Measurements from ENCODE around the gene SPSB2.
A peak's percentile ranks its signal among the peaks of the same experiment; 100 is the strongest.
"Not testable (repeated sequence)": the region's sequence is repeated elsewhere in the genome, so short reads cannot be mapped to it uniquely, and the experiment has no call there.

SPSB2 gene

GRCh38 chr12:6870304-6870703, 2.8 kb downstream of the SPSB2 start:
- not testable (repeated sequence) for DNase-seq (ENCODE audit: low read depth in 2 of 2)

- peak; percentile 60 to 79 for DNase-seq (ENCODE audit: low read depth in 2 of 2)
These were observed 3.8 kb downstream of the SPSB2 start for GRCh38 chr12:6869049-6870021.

- DNase-seq (ENCODE audit: low read depth in 2 of 2), result no peak
These were observed 4.7 kb downstream of the SPSB2 start for GRCh38 chr12:6868211-6869048.

- peak; percentile 66 to 73 for DNase-seq (ENCODE audit: low read depth in 2 of 2)
These were observed 5.5 kb downstream of the SPSB2 start, which contains the start of gene TPI1 for GRCh38 chr12:6867413-6868210. Gene TPI1 (plus strand): TSS chr12:6867531. CDS start chr12:6867567, 36 bp downstream.

GRCh38 chr12:6866920-6867412, 6.1 kb downstream of the SPSB2 start:
- no peak for DNase-seq (ENCODE audit: low read depth in 2 of 2)

GRCh38 chr12:6866163-6866919, 6.8 kb downstream of the SPSB2 start:
- no peak for DNase-seq (ENCODE audit: low read depth in 2 of 2)

- not testable (repeated sequence) for DNase-seq (ENCODE audit: low read depth in 2 of 2)
These were observed 7.8 kb downstream of the SPSB2 start for GRCh38 chr12:6865307-6865706.

- no peak for DNase-seq (ENCODE audit: low read depth in 2 of 2)
These were observed 9.3 kb downstream of the SPSB2 start for GRCh38 chr12:6863586-6864321.

- DNase-seq (ENCODE audit: low read depth in 2 of 2), result no peak
These were observed 10.1 kb downstream of the SPSB2 start for GRCh38 chr12:6863033-6863432.

- no peak for DNase-seq (ENCODE audit: low read depth in 2 of 2)
These were observed 11.7 kb downstream of the SPSB2 start for GRCh38 chr12:6861391-6861790.

- no peak for DNase-seq (ENCODE audit: low read depth in 2 of 2)
These were observed 12.2 kb downstream of the SPSB2 start for GRCh38 chr12:6860942-6861341.

GRCh38 chr12:6860116-6860515, 13.0 kb downstream of the SPSB2 start:
- DNase-seq (ENCODE audit: low read depth in 2 of 2), result no peak

- DNase-seq (ENCODE audit: low read depth in 2 of 2), result no peak
These were observed 14.3 kb downstream of the SPSB2 start for GRCh38 chr12:6858799-6859198.

GRCh38 chr12:6855322-6855721, 17.8 kb downstream of the SPSB2 start:
- DNase-seq (ENCODE audit: low read depth in 2 of 2), result no peak

- no peak for DNase-seq (ENCODE audit: low read depth in 2 of 2)
These were observed 19.1 kb downstream of the SPSB2 start for GRCh38 chr12:6854036-6854435.

- DNase-seq (ENCODE audit: low read depth in 2 of 2), result no peak
These were observed 19.5 kb downstream of the SPSB2 start for GRCh38 chr12:6853626-6854025.

GRCh38 chr12:6852651-6853354, 20.3 kb downstream of the SPSB2 start:
- peak; percentile 63 to 77 for DNase-seq (ENCODE audit: low read depth in 2 of 2)

- peak; percentile 96 to 98 for DNase-seq (ENCODE audit: low read depth in 2 of 2)
These were observed 21.0 kb downstream of the SPSB2 start, which contains the start of gene USP5 for GRCh38 chr12:6851921-6852650. Gene USP5 (plus strand): TSS chr12:6852150. CDS start chr12:6852180, 30 bp downstream.
